ENCODE measurements around the gene DNLZ. TPM values are rescaled to one million over a fixed set of nuclear protein-coding genes. Genes with fewer than 3 reads are reported as not detected.

The DNLZ gene
- total RNA-seq, 2 experiments from 2014 or later: 16.8 to 21.2 TPM

DNA sequence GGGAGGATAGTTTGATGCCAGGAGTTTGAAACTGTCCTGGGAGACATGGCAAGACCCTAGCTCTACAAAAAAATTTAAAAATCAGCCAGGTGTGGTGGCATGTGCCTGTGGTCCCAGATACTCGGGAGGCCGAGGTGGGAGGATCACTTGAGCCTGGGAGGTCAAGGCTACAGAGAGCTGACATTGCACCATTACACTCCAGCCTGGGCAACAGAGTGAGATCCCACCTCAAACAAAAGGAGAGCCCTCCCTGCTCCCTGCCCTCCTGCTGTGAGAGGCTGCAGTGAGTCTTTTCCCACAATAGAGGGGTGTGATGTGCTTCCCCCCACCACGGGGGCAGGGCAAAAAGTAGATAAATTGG, 49.5 kb downstream of the DNLZ start:
- H2AFZ ChIP-seq (ENCODE audit: low read length): no peak overlapping the region
- no peak overlapping the region for H3K4me2 ChIP-seq (ENCODE audit: low read length)
- POLR2A ChIA-PET: no interaction called here
- H3K27ac ChIP-seq (ENCODE audit: low read depth, low read length, poor library complexity, severe bottlenecking): no peak overlapping the region
- no peaks in the 10 kb centered on the region for H3K9me2 ChIP-seq (ENCODE audit: insufficient read depth, low read length)
- DNase-seq (ENCODE audit: low spot score): no peak
- H3K4me3 ChIP-seq (ENCODE audit: low read depth, low read length, poor library complexity, severe bottlenecking): no peak overlapping the region
- H3K4me1 ChIP-seq (ENCODE audit: insufficient read depth, low read length, poor library complexity, severe bottlenecking): no peaks in the 10 kb centered on the region
- TF ChIP-seq, protein P1, sequence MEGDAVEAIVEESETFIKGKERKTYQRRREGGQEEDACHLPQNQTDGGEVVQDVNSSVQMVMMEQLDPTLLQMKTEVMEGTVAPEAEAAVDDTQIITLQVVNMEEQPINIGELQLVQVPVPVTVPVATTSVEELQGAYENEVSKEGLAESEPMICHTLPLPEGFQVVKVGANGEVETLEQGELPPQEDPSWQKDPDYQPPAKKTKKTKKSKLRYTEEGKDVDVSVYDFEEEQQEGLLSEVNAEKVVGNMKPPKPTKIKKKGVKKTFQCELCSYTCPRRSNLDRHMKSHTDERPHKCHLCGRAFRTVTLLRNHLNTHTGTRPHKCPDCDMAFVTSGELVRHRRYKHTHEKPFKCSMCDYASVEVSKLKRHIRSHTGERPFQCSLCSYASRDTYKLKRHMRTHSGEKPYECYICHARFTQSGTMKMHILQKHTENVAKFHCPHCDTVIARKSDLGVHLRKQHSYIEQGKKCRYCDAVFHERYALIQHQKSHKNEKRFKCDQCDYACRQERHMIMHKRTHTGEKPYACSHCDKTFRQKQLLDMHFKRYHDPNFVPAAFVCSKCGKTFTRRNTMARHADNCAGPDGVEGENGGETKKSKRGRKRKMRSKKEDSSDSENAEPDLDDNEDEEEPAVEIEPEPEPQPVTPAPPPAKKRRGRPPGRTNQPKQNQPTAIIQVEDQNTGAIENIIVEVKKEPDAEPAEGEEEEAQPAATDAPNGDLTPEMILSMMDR (conservative IDR thresholded peaks at IDR 0.05; ENCODE audit: low read length): no peak
- no peak for TF ChIP-seq EZH2phosphoT487 (IDR thresholded peaks at IDR 0.05; ENCODE audit: borderline replicate concordance, low read depth, low read length)
- BruUV-seq (replicated peaks): no TSS peak
- intact Hi-C loops (cut with micrococcal nuclease; ENCODE audit: unreplicated experiment): no loop called here
- H3K36me3 ChIP-seq (ENCODE audit: insufficient read depth, low read length): no peaks in the 10 kb centered on the region
- H4K20me1 ChIP-seq (ENCODE audit: insufficient read depth, low read length): no peaks in the 10 kb centered on the region
- no peaks in the 10 kb centered on the region for H3K79me2 ChIP-seq (ENCODE audit: insufficient read depth, low read depth, low read length)
- peaks cover 16% of the 10 kb centered on the region; the same call in 1 of the 2 replicates for H3K9me3 ChIP-seq (ENCODE audit: low read length)
- CTCF ChIA-PET (ENCODE audit: unreplicated experiment): no interaction called here

DNA sequence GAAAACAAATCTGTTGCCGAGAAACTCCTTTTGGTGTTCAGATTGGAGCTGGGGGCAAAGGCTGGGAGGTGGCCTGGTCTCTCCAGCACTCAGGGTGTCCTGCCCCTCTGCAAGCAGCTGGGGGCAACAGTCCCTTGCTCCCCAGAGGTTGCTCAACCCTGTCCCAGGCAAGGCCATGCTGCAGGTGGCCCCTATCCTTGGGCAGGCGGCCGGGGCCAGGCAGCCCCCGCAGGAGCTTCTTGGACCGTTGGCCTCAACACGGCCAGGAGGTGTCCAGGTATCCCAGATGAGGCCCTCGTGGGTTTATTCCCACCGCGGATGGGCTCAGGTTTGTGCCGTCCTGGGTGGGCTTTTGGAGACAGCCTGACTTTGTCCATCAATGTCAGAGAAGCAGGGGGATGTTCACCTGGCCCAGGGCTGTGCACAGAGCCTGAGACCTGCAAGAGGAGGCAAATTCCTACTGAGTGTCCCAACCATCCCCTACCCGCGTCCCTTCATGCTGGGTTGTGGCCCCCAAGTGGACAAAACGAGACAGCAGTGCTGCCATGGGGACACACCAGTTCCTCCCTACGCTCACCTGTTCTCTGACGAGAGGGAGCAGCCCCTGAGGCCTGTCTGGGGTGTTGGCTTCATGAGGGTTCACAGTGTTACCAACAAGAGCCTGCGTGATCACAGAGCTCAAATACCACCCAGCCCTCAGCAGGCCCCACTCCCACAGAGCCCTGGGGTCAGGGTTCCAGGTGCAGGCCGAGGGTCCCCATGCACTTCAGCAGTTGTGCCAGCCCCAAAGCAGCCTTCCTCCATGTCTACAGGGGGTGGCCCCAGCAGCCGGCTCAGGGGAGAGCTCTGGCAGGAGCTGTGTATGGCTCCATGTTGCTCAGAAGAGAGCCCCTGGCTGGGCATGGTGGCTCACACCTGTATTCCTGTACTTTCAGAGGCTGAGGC, 50.2 kb downstream of the DNLZ start:
- BruUV-seq (replicated peaks): no TSS peak
- H3K4me1 ChIP-seq (ENCODE audit: insufficient read depth, low read length, poor library complexity, severe bottlenecking): no peaks in the 10 kb centered on the region

More for the DNA sequence above, 50.2 kb downstream of the DNLZ start:
- no peak for DNase-seq (ENCODE audit: low spot score)
- no peak overlapping the region for H3K4me3 ChIP-seq (ENCODE audit: low read depth, low read length, poor library complexity, severe bottlenecking)
- intact Hi-C loops (cut with micrococcal nuclease; ENCODE audit: unreplicated experiment): no loop called here
- no peak overlapping the region for H3K4me2 ChIP-seq (ENCODE audit: low read length)
- no peaks in the 10 kb centered on the region for H3K79me2 ChIP-seq (ENCODE audit: insufficient read depth, low read depth, low read length)
- no peaks in the 10 kb centered on the region for H3K9me2 ChIP-seq (ENCODE audit: insufficient read depth, low read length)
- ChIA-PET POLR2A (interaction anchor here (0.6 kb wide), 1 partner anchor 49 kb away, joined by 3 read pairs; no protein-coding TSS in a partner anchor), CTCF (ENCODE audit: unreplicated experiment) (no interaction called here)
- no peaks in the 10 kb centered on the region for H4K20me1 ChIP-seq (ENCODE audit: insufficient read depth, low read length)
- no peak overlapping the region for H3K27ac ChIP-seq (ENCODE audit: low read depth, low read length, poor library complexity, severe bottlenecking)
- no peak overlapping the region for H2AFZ ChIP-seq (ENCODE audit: low read length)
- H3K9me3 ChIP-seq (ENCODE audit: low read length): peaks cover 19% of the 10 kb centered on the region
- no peak for TF ChIP-seq EZH2phosphoT487 (IDR thresholded peaks at IDR 0.05; ENCODE audit: borderline replicate concordance, low read depth, low read length)
- TF ChIP-seq, protein P1 (conservative IDR thresholded peaks at IDR 0.05; ENCODE audit: low read length): no peak
- no peaks in the 10 kb centered on the region for H3K36me3 ChIP-seq (ENCODE audit: insufficient read depth, low read length)
